A549 treated with AZD2906 at 1 μM for 4 hours (cell line): ENCODE data around the gene EXTL2. TPM values are rescaled to one million over a fixed set of nuclear protein-coding genes. Genes with fewer than 3 reads are reported as not detected.

Experiments used
- total RNA-seq: library from RNA; stranded (reverse); fragments of 200-300 nt; extraction: Qiagen RNA extraction; gene quantifications from 5 replicates; pipeline ENCODE4 v1.2.3, GENCODE V29; 2022

The EXTL2 gene
- 6.2 to 8.6 TPM (median 7.7 TPM) in 5 replicates for total RNA-seq

GRCh38 chr1:100894603-100895539 is at the start of gene EXTL2:
EXTL2 (minus strand) TSS chr1:100894842; CDS start chr1:100888757, 6,085 bp downstream.

GRCh38 chr1:100895540-100896480 is 1.2 kb upstream of the EXTL2 start, which contains the start of gene SLC30A7:
SLC30A7 (plus strand) TSS chr1:100896090; CDS start chr1:100896263, 173 bp downstream.

Other genes starting within 250 kb of the EXTL2 start
- gene VCAM1, start 175.1 kb downstream of the EXTL2 start, total RNA-seq, result 0.04 to 0.08 TPM (median 0.05 TPM) in 5 replicates
- gene SLC30A7, start 1.2 kb upstream of the EXTL2 start, total RNA-seq, result 6.8 to 10.0 TPM (median 8.6 TPM) in 5 replicates
- gene DPH5, start 130.9 kb upstream of the EXTL2 start, total RNA-seq, result 28.3 to 32.5 TPM (median 29.9 TPM) in 5 replicates